Subcutaneous adipose tissue (tissue), 4 donors: Measurements from ENCODE around the gene DNER. TPM values are rescaled to one million over a fixed set of nuclear protein-coding genes. Genes with fewer than 3 reads are reported as not detected.

Source experiments
- total RNA-seq, 4 donors: library from RNA; depleted of rRNA; stranded (reverse); fragments of >200 nt; gene quantifications; one replicate each; pipeline ENCODE4 v1.1.0, GENCODE V29; 2016
- TF ChIP-seq, protein P1 (sequence below): fragments of 450-650 bp; IDR thresholded peaks from one replicate; pipeline ENCODE4 v1.5.1; 2016; ENCODE audit warnings: low read depth, mild to moderate bottlenecking, control low read depth, antibody characterized with exemption, moderate library complexity

DNER gene
- total RNA-seq, 4 donors from 2014 or later = 0.57 to 6.2 (median 3.4) TPM

GRCh38 chr2:229691631-229692030 lies 22.7 kb downstream of the DNER start:
- TF ChIP-seq, protein P1, sequence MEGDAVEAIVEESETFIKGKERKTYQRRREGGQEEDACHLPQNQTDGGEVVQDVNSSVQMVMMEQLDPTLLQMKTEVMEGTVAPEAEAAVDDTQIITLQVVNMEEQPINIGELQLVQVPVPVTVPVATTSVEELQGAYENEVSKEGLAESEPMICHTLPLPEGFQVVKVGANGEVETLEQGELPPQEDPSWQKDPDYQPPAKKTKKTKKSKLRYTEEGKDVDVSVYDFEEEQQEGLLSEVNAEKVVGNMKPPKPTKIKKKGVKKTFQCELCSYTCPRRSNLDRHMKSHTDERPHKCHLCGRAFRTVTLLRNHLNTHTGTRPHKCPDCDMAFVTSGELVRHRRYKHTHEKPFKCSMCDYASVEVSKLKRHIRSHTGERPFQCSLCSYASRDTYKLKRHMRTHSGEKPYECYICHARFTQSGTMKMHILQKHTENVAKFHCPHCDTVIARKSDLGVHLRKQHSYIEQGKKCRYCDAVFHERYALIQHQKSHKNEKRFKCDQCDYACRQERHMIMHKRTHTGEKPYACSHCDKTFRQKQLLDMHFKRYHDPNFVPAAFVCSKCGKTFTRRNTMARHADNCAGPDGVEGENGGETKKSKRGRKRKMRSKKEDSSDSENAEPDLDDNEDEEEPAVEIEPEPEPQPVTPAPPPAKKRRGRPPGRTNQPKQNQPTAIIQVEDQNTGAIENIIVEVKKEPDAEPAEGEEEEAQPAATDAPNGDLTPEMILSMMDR = no peak

GRCh38 chr2:229689307-229689839 lies 25.0 kb downstream of the DNER start:
- TF ChIP-seq, protein P1 = no peak

DNA sequence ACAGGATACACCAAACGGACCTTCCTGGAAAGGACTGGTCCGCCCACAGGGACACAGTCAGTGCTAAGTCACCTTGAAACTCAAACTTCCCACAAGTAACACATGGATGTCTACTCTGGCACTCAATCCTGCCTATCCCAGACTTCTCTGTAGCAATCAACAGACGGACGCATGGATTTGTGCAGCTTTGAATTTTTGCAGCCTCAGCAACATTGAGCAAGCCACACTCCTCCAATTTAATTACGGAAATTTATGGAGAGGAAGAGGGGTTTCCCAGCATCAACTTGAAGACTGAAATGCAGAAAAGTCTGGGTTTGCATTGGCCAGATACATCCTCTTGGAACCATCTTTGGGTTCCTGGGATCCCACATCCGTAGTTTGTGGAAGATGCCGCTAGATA lies 26.2 kb downstream of the DNER start:
- TF ChIP-seq, protein P1 = no peak

DNA sequence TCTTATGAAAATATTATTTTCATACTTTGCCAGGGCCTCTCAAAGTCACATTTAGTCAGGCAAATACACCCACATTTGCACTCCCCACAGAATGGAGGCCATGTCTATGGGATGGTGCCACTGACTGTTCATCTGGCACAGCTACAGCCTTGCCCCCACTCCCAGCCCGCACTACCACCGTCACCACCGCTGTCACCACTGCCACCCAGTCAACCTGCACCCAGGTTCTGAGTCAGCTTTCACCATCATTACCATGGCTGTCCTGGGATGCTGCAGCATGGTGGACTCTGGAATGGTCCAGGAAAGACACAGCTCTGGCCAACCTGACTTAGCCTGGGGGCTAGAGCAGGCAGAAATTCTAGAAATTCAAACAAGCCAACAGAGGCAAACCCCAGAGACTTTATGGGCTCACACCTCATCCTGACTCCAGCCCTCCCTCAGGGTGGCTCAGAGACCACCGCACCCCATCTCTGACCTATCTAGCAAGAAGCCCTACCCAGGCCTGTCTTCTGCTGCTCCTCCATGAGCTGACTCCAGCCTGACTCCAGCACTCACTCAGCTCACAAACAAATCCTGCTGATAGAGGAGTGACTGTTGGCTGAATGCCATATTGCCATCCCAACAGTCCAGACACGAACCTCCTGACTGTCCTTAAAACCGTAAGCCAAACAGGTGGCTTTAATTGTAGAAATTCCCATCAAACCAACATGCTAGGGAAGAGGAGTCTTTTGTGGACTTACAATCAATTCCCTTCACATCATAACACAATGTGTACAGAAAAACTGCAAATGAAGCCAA lies 28.0 kb downstream of the DNER start:
- TF ChIP-seq, protein P1 = no peak

DNA sequence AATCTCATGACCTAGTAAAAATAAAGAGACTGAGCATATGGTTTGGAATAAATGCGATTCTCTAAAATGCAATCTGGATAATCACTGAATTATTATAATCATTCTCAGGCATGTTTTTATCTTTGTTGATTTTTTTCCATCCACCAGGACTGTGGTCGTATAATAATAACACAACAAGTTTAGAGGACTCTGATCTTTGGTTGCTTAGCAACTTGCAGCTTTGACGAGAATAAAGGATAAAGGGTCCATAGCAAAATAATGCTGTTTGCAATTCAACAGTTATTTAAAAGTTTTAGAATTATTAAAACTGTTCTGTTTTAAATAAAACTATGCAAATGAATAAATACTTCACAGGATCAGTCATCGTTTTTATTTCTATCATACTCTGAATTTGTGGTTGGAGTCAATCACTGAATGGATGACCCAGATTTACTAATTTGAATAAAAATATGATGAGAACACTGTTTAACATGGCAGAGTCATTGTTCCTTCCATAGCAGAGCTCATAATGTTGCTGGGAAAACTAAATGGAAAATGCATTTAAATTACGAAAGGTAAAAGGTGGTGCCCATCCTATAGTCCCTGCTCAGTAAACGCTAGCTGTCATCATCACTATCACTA lies 29.3 kb downstream of the DNER start:
- TF ChIP-seq, protein P1 = no peak

- TF ChIP-seq, protein P1 = no peak
These were observed 34.8 kb downstream of the DNER start for GRCh38 chr2:229679393-229680125.

DNA sequence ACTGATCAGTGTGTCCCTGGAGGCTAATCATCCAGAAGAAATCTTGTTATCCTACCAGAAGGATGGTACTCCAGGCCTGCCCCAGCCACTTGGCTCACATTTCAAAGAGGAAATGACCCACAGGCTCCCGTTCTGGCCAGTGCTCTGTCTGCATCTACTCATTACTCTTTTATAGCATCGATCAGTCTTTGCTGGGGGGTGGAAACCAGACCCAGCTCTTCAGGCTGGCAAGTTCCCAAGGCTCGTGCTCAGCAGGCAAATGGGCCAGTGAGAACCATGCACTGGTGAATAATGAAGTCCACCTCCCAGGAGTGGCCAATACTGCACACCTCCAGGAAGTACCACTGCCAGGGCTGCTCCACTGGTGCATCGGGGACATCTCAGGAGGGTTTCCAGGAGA lies 38.8 kb downstream of the DNER start:
- TF ChIP-seq, protein P1 = no peak
